ENCODE results near the gene ARMC5. TPM values are rescaled to one million over a fixed set of nuclear protein-coding genes. Genes with fewer than 3 reads are reported as not detected.
"Not testable (repeated sequence)": the region's sequence is repeated elsewhere in the genome, so short reads cannot be mapped to it uniquely, and the experiment has no call there.

Gene ARMC5
- total and polyA plus RNA-seq, 8 donors: 2.6 to 29.8 (median 11.3) TPM; not detected in 1

DNA sequence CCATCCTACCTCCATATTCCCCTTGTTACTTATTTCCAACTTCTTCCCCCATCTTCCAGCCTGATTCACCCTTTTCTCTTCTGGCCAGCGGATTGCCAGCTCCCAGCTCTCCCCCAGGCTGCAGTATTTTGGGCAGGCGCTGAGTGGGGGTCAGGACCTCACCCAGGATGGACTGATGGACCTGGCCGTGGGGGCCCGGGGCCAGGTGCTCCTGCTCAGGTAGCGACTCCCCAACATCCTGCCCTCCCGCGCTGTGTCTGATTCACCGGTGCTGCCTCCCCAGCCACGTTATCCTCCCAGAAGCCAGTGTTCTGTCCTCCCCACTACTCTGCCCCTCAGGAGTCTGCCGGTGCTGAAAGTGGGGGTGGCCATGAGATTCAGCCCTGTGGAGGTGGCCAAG is 46.6 kb upstream of the ARMC5 start:
- Histone ChIP-seq H3K36me3 (no peaks in the 10 kb centered on the region), H3K4me1 (no peaks in the 10 kb centered on the region), H3K4me3 (no peak overlapping the region), H3K27me3 (peaks cover 0 to 36% (median 0%) of the 10 kb centered on the region in 3 donors), H3K9me3 (peaks cover 0 to 4% (median under 1%) of the 10 kb centered on the region in 4 donors), H3K27ac (no peak overlapping the region)
- TF ChIP-seq POLR2AphosphoS5 (IDR thresholded peaks at IDR 0.05): no peak
- TF ChIP-seq, protein P1, sequence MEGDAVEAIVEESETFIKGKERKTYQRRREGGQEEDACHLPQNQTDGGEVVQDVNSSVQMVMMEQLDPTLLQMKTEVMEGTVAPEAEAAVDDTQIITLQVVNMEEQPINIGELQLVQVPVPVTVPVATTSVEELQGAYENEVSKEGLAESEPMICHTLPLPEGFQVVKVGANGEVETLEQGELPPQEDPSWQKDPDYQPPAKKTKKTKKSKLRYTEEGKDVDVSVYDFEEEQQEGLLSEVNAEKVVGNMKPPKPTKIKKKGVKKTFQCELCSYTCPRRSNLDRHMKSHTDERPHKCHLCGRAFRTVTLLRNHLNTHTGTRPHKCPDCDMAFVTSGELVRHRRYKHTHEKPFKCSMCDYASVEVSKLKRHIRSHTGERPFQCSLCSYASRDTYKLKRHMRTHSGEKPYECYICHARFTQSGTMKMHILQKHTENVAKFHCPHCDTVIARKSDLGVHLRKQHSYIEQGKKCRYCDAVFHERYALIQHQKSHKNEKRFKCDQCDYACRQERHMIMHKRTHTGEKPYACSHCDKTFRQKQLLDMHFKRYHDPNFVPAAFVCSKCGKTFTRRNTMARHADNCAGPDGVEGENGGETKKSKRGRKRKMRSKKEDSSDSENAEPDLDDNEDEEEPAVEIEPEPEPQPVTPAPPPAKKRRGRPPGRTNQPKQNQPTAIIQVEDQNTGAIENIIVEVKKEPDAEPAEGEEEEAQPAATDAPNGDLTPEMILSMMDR (IDR thresholded peaks at IDR 0.05): no peak
- TF ChIP-seq EP300 (IDR thresholded peaks at IDR 0.05): no peak
- TF ChIP-seq POLR2A (IDR thresholded peaks at IDR 0.05): no peak
- WGBS, 5 donors: 65 to 89% (median 85%) methylated on average over 5 to 10 of the region's 10 CpGs
- intact Hi-C loops (cut with DNase I; ENCODE audit: low total_unique reads): no loop called here
- DNase-seq: no peak

DNA sequence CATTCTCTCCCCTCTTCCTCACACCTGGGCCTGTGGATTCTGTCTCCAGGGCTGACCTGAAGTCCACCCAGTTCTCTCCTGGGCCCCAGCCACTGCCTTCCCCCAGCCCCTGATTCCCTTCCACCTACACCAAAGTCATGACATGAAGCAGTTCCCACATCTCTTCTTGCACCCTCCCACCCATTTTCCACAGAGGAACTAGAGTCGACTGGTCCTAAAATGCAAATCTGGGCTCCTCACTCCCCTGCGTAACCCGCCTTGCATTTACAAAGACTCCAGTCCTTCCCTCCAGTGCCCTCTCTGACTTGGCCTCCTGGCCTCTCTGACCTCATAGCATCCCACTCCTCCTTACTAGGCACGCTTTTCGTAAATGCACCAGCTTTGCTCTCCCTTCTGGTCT is 45.9 kb upstream of the ARMC5 start:
- H3K9me3 ChIP-seq: peaks cover 0 to 5% (median 2%) of the 10 kb centered on the region in 4 donors
- H3K27ac ChIP-seq: no peak overlapping the region
- intact Hi-C loops (cut with DNase I; ENCODE audit: low total_unique reads): no loop called here
- WGBS, 5 donors: 85 to 93% (median 87%) methylated on average over 5 of the region's 5 CpGs
- no peaks in the 10 kb centered on the region for H3K36me3 ChIP-seq
- DNase-seq: no peak
- H3K4me1 ChIP-seq: no peaks in the 10 kb centered on the region
- no peak overlapping the region for H3K4me3 ChIP-seq
- peaks cover 0 to 37% (median 0%) of the 10 kb centered on the region in 3 donors for H3K27me3 ChIP-seq
- TF ChIP-seq, protein P1 (IDR thresholded peaks at IDR 0.05): no peak
- no peak for TF ChIP-seq EP300 (IDR thresholded peaks at IDR 0.05)
- TF ChIP-seq POLR2AphosphoS5 (IDR thresholded peaks at IDR 0.05): no peak
- no peak for TF ChIP-seq POLR2A (IDR thresholded peaks at IDR 0.05)

DNA sequence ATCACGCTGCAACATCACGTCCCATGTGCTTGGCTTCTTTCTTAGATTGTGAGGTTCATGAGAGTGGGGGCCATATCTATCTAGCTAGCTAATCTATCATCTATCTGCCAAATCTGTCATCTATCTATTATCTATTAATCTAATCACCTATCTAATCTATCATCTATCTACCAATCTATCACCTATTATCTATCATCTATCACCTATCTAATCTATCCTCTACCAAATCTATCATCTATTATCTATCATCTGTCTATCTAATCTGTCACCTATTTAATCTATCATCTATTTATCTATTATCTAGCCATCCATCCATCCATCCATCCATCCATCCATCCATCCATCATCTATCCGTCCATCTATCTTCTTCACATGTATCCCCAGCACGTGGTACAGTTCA is 45.4 kb upstream of the ARMC5 start:
- H3K27ac ChIP-seq: no peak overlapping the region
- no peak overlapping the region for H3K4me3 ChIP-seq
- H3K4me1 ChIP-seq: no peaks in the 10 kb centered on the region
- peaks cover 0 to 5% (median 2%) of the 10 kb centered on the region in 4 donors for H3K9me3 ChIP-seq
- DNase-seq: no peak
- 73 to 84% (median 83%) methylated on average over 4 of the region's 4 CpGs for WGBS, 5 donors
- no peaks in the 10 kb centered on the region for H3K36me3 ChIP-seq
- intact Hi-C loops (cut with DNase I; ENCODE audit: low total_unique reads): no loop called here
- H3K27me3 ChIP-seq: peaks cover 0 to 35% (median 0%) of the 10 kb centered on the region in 3 donors
- TF ChIP-seq POLR2A (IDR thresholded peaks at IDR 0.05) (no peak), POLR2AphosphoS5 (IDR thresholded peaks at IDR 0.05) (no peak), EP300 (IDR thresholded peaks at IDR 0.05) (no peak)
- TF ChIP-seq, protein P1 (IDR thresholded peaks at IDR 0.05): no peak

DNA sequence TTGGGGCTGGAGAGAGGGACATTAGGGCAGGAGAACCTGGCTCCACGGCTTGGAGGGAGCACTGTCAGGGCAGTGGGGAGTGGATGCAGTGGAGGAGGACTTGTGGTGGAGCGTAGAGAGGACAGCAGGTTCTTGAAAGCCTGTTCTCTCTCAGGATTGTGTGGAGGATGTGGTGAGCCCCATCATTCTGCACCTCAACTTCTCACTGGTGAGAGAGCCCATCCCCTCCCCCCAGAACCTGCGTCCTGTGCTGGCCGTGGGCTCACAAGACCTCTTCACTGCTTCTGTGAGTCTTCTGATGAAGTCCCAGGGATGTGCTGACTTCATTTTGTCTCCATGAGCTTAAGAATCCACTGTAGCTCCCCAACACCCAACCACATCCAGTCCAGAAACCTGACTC is 44.6 kb upstream of the ARMC5 start:
- intact Hi-C loops (cut with DNase I; ENCODE audit: low total_unique reads): no loop called here
- no peak for DNase-seq
- Histone ChIP-seq H3K27me3 (peaks cover 0 to 33% (median 0%) of the 10 kb centered on the region in 3 donors), H3K36me3 (no peaks in the 10 kb centered on the region), H3K27ac (no peak overlapping the region), H3K4me1 (no peaks in the 10 kb centered on the region), H3K4me3 (no peak overlapping the region), H3K9me3 (peaks cover 0 to 5% (median 2%) of the 10 kb centered on the region in 4 donors)
- no peak for TF ChIP-seq POLR2AphosphoS5 (IDR thresholded peaks at IDR 0.05)
- 71 to 88% (median 76%) methylated on average over 4 of the region's 4 CpGs for WGBS, 5 donors

DNA sequence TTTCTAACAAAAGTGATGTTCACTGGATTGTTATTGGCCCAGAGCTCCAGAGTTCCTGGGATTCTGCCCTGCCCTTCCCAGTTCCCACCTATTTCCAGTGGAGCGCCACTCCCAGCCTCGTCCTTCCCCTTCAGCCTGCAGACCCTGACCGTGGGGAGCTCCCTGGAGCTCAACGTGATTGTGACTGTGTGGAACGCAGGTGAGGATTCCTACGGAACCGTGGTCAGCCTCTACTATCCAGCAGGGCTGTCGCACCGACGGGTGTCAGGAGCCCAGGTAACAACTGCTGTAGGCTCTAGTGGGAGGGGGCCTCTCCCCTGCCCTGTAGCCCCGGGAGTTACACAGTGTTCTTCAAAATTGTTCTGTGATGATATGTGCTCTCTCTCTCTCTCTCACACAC is 42.9 kb upstream of the ARMC5 start:
- WGBS, 5 donors: 71 to 84% (median 78%) methylated on average over 11 of the region's 11 CpGs
- H3K4me1 ChIP-seq: no peaks in the 10 kb centered on the region
- no peak overlapping the region for H3K27ac ChIP-seq
- H3K4me3 ChIP-seq: no peak overlapping the region
- H3K9me3 ChIP-seq: peaks cover 0 to 5% (median 2%) of the 10 kb centered on the region in 4 donors
- TF ChIP-seq, protein P1 (IDR thresholded peaks at IDR 0.05): no peak
- TF ChIP-seq POLR2AphosphoS5 (IDR thresholded peaks at IDR 0.05) (no peak), EP300 (IDR thresholded peaks at IDR 0.05) (no peak), POLR2A (IDR thresholded peaks at IDR 0.05) (no peak)
- intact Hi-C loops (cut with DNase I; ENCODE audit: low total_unique reads): no loop called here
- H3K36me3 ChIP-seq: no peaks in the 10 kb centered on the region
- H3K27me3 ChIP-seq: peaks cover 0 to 19% (median 2%) of the 10 kb centered on the region in 3 donors
- no peak for DNase-seq

DNA sequence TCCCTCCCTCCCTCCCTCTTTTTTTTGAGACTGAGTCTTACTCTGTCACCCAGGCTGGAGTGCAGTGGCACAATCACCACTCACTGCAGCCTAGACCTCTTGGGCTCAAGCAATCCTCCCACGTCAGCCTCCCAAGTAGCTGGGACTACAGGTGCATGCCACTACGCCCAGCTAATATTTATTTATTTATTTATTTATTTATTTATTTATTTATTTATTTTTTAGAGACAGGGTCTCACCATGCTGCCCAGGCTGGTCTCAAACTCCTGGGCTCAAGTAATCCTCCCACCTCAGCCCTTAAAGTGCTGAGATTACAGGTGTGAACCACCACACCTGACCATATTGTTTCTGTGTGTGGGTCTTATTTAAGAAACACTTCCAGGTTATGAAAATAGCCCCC is 42.3 kb upstream of the ARMC5 start:
- H3K4me1 ChIP-seq; H3K36me3 ChIP-seq; H3K4me3 ChIP-seq; DNase-seq; H3K27ac ChIP-seq; H3K9me3 ChIP-seq; intact Hi-C loops (cut with DNase I; ENCODE audit: low total_unique reads): not testable (repeated sequence)
- 70 to 90% (median 80%) methylated on average over 2 of the region's 2 CpGs for WGBS, 5 donors
- peaks cover 0 to 25% (median 2%) of the 10 kb centered on the region in 3 donors for H3K27me3 ChIP-seq

Measured in stomach (tissue), 9 donors.